Mesenchymal stem cell (in vitro differentiated cells and primary cell): Measurements from ENCODE around the gene THAP4.

Experiments
- DNase-seq: peaks from one replicate; pipeline ENCODE4 v3.0.0-alpha.2; 2013
- H2AFZ ChIP-seq: one replicate; pipeline ENCODE4 v1.6.1; 2013; ENCODE audit warnings: low read depth, mild to moderate bottlenecking, control low read depth, inconsistent platforms, low read length, moderate library complexity
- H2AK5ac ChIP-seq: 2 replicates; pipeline ENCODE4 v1.6.1; 2013; ENCODE audit warnings: low read length, moderate library complexity, mild to moderate bottlenecking, inconsistent platforms; ENCODE audit not compliant: severe bottlenecking
- H2BK120ac ChIP-seq: one replicate; pipeline ENCODE4 v1.6.1; 2013; ENCODE audit warnings: low read depth, mild to moderate bottlenecking, inconsistent platforms, low read length, moderate library complexity
- H2BK12ac ChIP-seq, 2 experiments: one replicate each; pipeline ENCODE4 v1.6.1; 2013; ENCODE audit warnings: inconsistent platforms in 2 of 2, low read length in 2 of 2, mild to moderate bottlenecking in 2 of 2, moderate library complexity in 2 of 2, control low read depth in 1 of 2
- H2BK15ac ChIP-seq: one replicate; pipeline ENCODE4 v1.6.1; 2013; ENCODE audit warnings: mild to moderate bottlenecking, low read depth, inconsistent platforms; ENCODE audit not compliant: poor library complexity, severe bottlenecking
- H2BK5ac ChIP-seq: 2 replicates; pipeline ENCODE4 v1.6.1; 2013; ENCODE audit warnings: low read depth, mild to moderate bottlenecking, low read length, control low read depth, inconsistent platforms; ENCODE audit not compliant: poor library complexity, severe bottlenecking
- H3K14ac ChIP-seq, 2 experiments: one replicate each; pipeline ENCODE4 v1.6.1; 2013; ENCODE audit warnings: inconsistent platforms in 2 of 2, low read length in 2 of 2, control low read depth in 1 of 2, mild to moderate bottlenecking in 1 of 2, moderate library complexity in 1 of 2
- H3K18ac ChIP-seq, 2 experiments: one replicate each; pipeline ENCODE4 v1.6.1; 2013; ENCODE audit warnings: inconsistent platforms in 2 of 2, low read length in 2 of 2, control low read depth in 1 of 2, low read depth in 1 of 2, mild to moderate bottlenecking in 1 of 2
- H3K23ac ChIP-seq, 2 experiments: one replicate each; pipeline ENCODE4 v1.6.1; 2013; ENCODE audit warnings: inconsistent platforms in 2 of 2, low read length in 2 of 2, mild to moderate bottlenecking in 2 of 2, moderate library complexity in 2 of 2, control low read depth in 1 of 2
- H3K27ac ChIP-seq: 2 replicates; pipeline ENCODE4 v1.5.1; 2013; ENCODE audit warnings: mild to moderate bottlenecking, moderate library complexity, low read length, control low read depth, inconsistent platforms; ENCODE audit not compliant: poor library complexity, severe bottlenecking
- H3K27me3 ChIP-seq, 2 experiments: 2 replicates each; pipeline versions ENCODE4 v1.6.1 to v1.7.0; 2013; ENCODE audit warnings: low read length in 2 of 2, mild to moderate bottlenecking in 2 of 2, moderate library complexity in 2 of 2, control low read depth in 1 of 2, inconsistent platforms in 1 of 2; ENCODE audit not compliant: control insufficient read depth in 1 of 2, insufficient read depth in 1 of 2
- H3K36me3 ChIP-seq, 2 experiments: 2 replicates each; pipeline versions ENCODE4 v1.6.1 to v1.7.0; 2013; ENCODE audit warnings: low read length in 2 of 2, control low read depth in 1 of 2, inconsistent platforms in 1 of 2, low read depth in 1 of 2, mild to moderate bottlenecking in 1 of 2; ENCODE audit not compliant: insufficient read depth in 2 of 2, control insufficient read depth in 1 of 2
- H3K4ac ChIP-seq, 2 experiments: one replicate each; pipeline ENCODE4 v1.6.1; 2013; ENCODE audit warnings: inconsistent platforms in 2 of 2, low read length in 2 of 2, mild to moderate bottlenecking in 2 of 2, moderate library complexity in 2 of 2, control low read depth in 1 of 2, low read depth in 1 of 2
- H3K4me1 ChIP-seq: 2 replicates; pipeline ENCODE4 v1.6.1; 2013; ENCODE audit warnings: low read depth, low read length, control low read depth; ENCODE audit not compliant: control insufficient read depth, insufficient read depth
- H3K4me2 ChIP-seq: 2 replicates; pipeline ENCODE4 v1.6.1; 2013; ENCODE audit warnings: low read length, mild to moderate bottlenecking, inconsistent platforms; ENCODE audit not compliant: poor library complexity, severe bottlenecking
- H3K4me3 ChIP-seq, 2 experiments: 2 replicates each; pipeline versions ENCODE4 v1.5.1 to v1.7.0; 2013; ENCODE audit warnings: low read length in 2 of 2, mild to moderate bottlenecking in 2 of 2, control low read depth in 1 of 2, low read depth in 1 of 2; ENCODE audit not compliant: insufficient read depth in 1 of 2
- H3K79me1 ChIP-seq: replicated peaks from 2 replicates; pipeline ENCODE4 v1.6.1; 2013; ENCODE audit warnings: mild to moderate bottlenecking, control low read depth, low read length, inconsistent platforms; ENCODE audit not compliant: poor library complexity, severe bottlenecking
- H3K9ac ChIP-seq: 2 replicates; pipeline ENCODE4 v1.7.0; 2013; ENCODE audit warnings: mild to moderate bottlenecking, low read length, moderate library complexity
- H3K9me3 ChIP-seq: 2 replicates; pipeline ENCODE4 v1.7.0; 2013; ENCODE audit warnings: mild to moderate bottlenecking, low read length; ENCODE audit not compliant: control insufficient read depth
- H4K8ac ChIP-seq: one replicate; pipeline ENCODE4 v1.6.1; 2013; ENCODE audit warnings: inconsistent platforms, mild to moderate bottlenecking, low read length, moderate library complexity
- H4K91ac ChIP-seq: one replicate; pipeline ENCODE4 v1.6.1; 2013; ENCODE audit warnings: mild to moderate bottlenecking, low read length, inconsistent platforms
- WGBS: methylation state at CpG from one replicate; pipeline ENCODE4 v1.1.7; 2013; ENCODE audit warnings: mixed read lengths; 5-methylcytosine and 5-hydroxymethylcytosine counted together

Gene THAP4

DNA sequence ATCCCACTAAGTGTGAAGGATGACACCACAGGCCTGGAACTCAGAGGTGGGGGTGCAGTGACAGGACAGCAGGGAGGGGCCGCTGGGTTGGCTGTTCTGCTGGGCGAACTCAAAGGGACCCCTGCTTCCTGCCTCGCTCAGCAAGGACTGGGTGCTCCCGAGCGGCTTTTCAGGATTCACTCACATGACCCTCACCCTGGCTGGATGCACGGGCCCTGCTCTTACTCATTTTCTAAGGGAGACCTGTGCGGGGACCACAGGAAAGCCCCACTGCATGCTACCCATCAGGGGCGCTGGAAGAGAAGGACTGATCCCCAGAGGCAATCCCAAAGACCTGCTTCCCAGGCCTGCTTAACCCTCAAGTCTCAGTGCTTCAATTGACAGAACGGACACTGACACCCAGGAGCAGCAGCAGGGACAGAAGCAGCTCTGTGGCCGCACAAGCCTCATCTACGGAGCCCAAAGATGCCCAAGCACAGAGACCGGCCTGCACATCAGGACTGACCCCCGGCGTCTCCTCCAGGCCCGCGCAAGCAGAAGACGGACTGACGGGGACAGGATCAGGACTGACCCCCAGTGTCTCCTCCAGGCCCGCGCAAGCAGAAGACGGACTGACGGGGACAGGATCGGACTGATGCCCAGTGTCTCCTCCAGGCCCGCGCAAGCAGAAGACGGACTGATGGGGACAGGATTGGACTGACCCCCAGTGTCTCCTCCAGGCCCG lies 29.6 kb downstream of the THAP4 start:
- Histone ChIP-seq H3K4me1 (peaks cover 13% of the 10 kb centered on the region), H3K4me2 (no peak overlapping the region)

GRCh38 chr2:241606186-241606585 lies 30.8 kb downstream of the THAP4 start:
- H3K4me3 ChIP-seq = no peak overlapping the region
- 98% methylated on average over 8 of the region's 8 CpGs for WGBS
- no peak overlapping the region for H3K23ac ChIP-seq
- no peak for DNase-seq
- no peak overlapping the region for H3K14ac ChIP-seq
- no peak overlapping the region for H2BK5ac ChIP-seq
- H4K91ac ChIP-seq = no peak overlapping the region
- H3K9me3 ChIP-seq = no peaks in the 10 kb centered on the region
- H3K4me1 ChIP-seq = peaks cover 17% of the 10 kb centered on the region
- peaks cover 45% of the 10 kb centered on the region for H3K79me1 ChIP-seq
- H3K27ac ChIP-seq = no peak overlapping the region
- H2BK15ac ChIP-seq = no peak overlapping the region
- no peaks in the 10 kb centered on the region for H3K27me3 ChIP-seq
- H3K4ac ChIP-seq = no peak overlapping the region
- H3K4me2 ChIP-seq = no peak overlapping the region
- H2BK12ac ChIP-seq = no peak overlapping the region
- no peak overlapping the region for H2AK5ac ChIP-seq
- no peak overlapping the region for H3K18ac ChIP-seq
- no peak overlapping the region for H2BK120ac ChIP-seq
- no peak overlapping the region for H3K9ac ChIP-seq
- no peak overlapping the region for H2AFZ ChIP-seq
- peaks cover 41% of the 10 kb centered on the region in 2 experiments for H3K36me3 ChIP-seq
- H4K8ac ChIP-seq = no peak overlapping the region

More for the DNA sequence above, 29.6 kb downstream of the THAP4 start:
- H3K27ac ChIP-seq = no peak overlapping the region
- H2BK15ac ChIP-seq = no peak overlapping the region
- H3K79me1 ChIP-seq = peaks cover 41% of the 10 kb centered on the region
- H4K91ac ChIP-seq = no peak overlapping the region
- H4K8ac ChIP-seq = no peak overlapping the region
- no peak overlapping the region for H2BK120ac ChIP-seq
- no peak overlapping the region for H2BK5ac ChIP-seq
- no peak for DNase-seq
- no peak overlapping the region for H3K23ac ChIP-seq
- no peak overlapping the region for H3K4ac ChIP-seq
- no peaks in the 10 kb centered on the region for H3K9me3 ChIP-seq
- no peaks in the 10 kb centered on the region for H3K27me3 ChIP-seq
- H3K9ac ChIP-seq = no peak overlapping the region
- H3K14ac ChIP-seq = no peak overlapping the region
- no peak overlapping the region for H2AK5ac ChIP-seq
- H3K4me3 ChIP-seq = no peak overlapping the region
- H3K18ac ChIP-seq = no peak overlapping the region
- H2AFZ ChIP-seq = no peak overlapping the region
- peaks cover 32 to 34% of the 10 kb centered on the region in 2 experiments for H3K36me3 ChIP-seq
- WGBS = 94% methylated on average over 27 of the region's 27 CpGs
- no peak overlapping the region for H2BK12ac ChIP-seq

GRCh38 chr2:241603686-241604085 lies 33.3 kb downstream of the THAP4 start:
- Histone ChIP-seq H3K4me1 (peaks cover 6% of the 10 kb centered on the region), H4K91ac (no peak overlapping the region), H2AK5ac (no peak overlapping the region), H3K4me3 (no peak overlapping the region), H3K14ac (no peak overlapping the region), H3K27me3 (no peaks in the 10 kb centered on the region), H3K9ac (no peak overlapping the region), H3K9me3 (no peaks in the 10 kb centered on the region), H3K36me3 (peaks cover 42 to 59% of the 10 kb centered on the region in 2 experiments), H3K18ac (no peak overlapping the region), H3K4me2 (no peak overlapping the region), H2BK12ac (no peak overlapping the region), H3K4ac (no peak overlapping the region), H2BK15ac (no peak overlapping the region), H3K79me1 (peaks cover 29% of the 10 kb centered on the region), H2BK5ac (no peak overlapping the region), H2AFZ (no peak overlapping the region), H2BK120ac (no peak overlapping the region), H3K23ac (no peak overlapping the region), H3K27ac (no peak overlapping the region), H4K8ac (no peak overlapping the region)
- no peak for DNase-seq
- 90% methylated on average over 5 of the region's 5 CpGs for WGBS

DNA sequence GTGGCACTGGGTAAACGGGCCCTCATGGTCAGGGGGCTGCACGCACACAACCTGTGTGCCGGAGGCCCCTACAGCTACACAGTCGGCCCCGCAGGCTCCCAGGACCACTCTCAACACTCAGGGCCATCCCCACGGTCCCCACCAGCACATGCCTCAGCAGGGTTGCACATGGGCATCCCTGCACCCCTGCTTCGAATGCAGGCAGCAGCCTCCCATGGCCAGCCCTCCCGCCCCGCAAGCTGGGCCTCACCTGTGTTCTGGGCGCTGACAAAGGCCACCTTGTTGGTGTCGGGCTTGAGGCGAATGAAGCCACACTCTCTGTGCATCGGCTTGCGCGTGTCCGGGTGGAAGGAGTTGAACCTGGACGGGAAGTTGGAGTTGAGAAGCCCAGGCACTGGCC lies 34.2 kb downstream of the THAP4 start:
- no peak overlapping the region for H3K4me3 ChIP-seq
- DNase-seq = no peak
- no peak overlapping the region for H2BK15ac ChIP-seq
- H3K9ac ChIP-seq = no peak overlapping the region
- no peak overlapping the region for H3K27ac ChIP-seq
- peaks cover 38 to 69% of the 10 kb centered on the region in 2 experiments for H3K36me3 ChIP-seq
- peaks cover 6% of the 10 kb centered on the region for H3K4me1 ChIP-seq
- no peak overlapping the region for H3K4ac ChIP-seq
- H3K18ac ChIP-seq = no peak overlapping the region
- H3K27me3 ChIP-seq = no peaks in the 10 kb centered on the region
- H2BK5ac ChIP-seq = no peak overlapping the region
- no peak overlapping the region for H2AFZ ChIP-seq
- no peak overlapping the region for H3K23ac ChIP-seq
- peaks cover 25% of the 10 kb centered on the region for H3K79me1 ChIP-seq
- H4K91ac ChIP-seq = no peak overlapping the region
- H3K4me2 ChIP-seq = no peak overlapping the region
- no peak overlapping the region for H2BK120ac ChIP-seq
- no peaks in the 10 kb centered on the region for H3K9me3 ChIP-seq
- no peak overlapping the region for H2AK5ac ChIP-seq
- 99% methylated on average over 17 of the region's 17 CpGs for WGBS
- H2BK12ac ChIP-seq = no peak overlapping the region
- no peak overlapping the region for H4K8ac ChIP-seq
- H3K14ac ChIP-seq = no peak overlapping the region
